Superior temporal gyrus (tissue), 1 donor: ENCODE measurements around the gene RNF207.
A peak's percentile ranks its signal among the peaks of the same experiment; 100 is the strongest.

ENCODE experiments used
- DNase-seq: peaks from one replicate; pipeline ENCODE4 v3.0.0-alpha.2; 2016; ENCODE audit errors: extremely low spot score

Gene RNF207

GRCh38 chr1:6249739-6250689 lies 44.1 kb downstream of the RNF207 start:
- DNase-seq, result no peak

- no peak for DNase-seq
Observed at GRCh38 chr1:6251233-6251632, 45.3 kb downstream of the RNF207 start.

- DNase-seq, result no peak
Observed at GRCh38 chr1:6251681-6252373, 45.9 kb downstream of the RNF207 start.

- DNase-seq, result no peak
Observed at GRCh38 chr1:6252374-6252710, 46.4 kb downstream of the RNF207 start.

GRCh38 chr1:6253380-6253779 lies 47.5 kb downstream of the RNF207 start:
- DNase-seq, result no peak

GRCh38 chr1:6254691-6255090 lies 48.8 kb downstream of the RNF207 start:
- no peak for DNase-seq

GRCh38 chr1:6256645-6257044 lies 50.7 kb downstream of the RNF207 start:
- DNase-seq, result no peak

- DNase-seq, result no peak
Observed at GRCh38 chr1:6257541-6258069, 51.7 kb downstream of the RNF207 start.

- no peak for DNase-seq
Observed at GRCh38 chr1:6258675-6259074, 52.8 kb downstream of the RNF207 start.

GRCh38 chr1:6259491-6260362 lies 53.8 kb downstream of the RNF207 start:
- DNase-seq, result peak; percentile 25

GRCh38 chr1:6260433-6260934 lies 54.6 kb downstream of the RNF207 start:
- no peak for DNase-seq

GRCh38 chr1:6260961-6261614 lies 55.2 kb downstream of the RNF207 start, which contains the start of gene GPR153:
GPR153 (minus strand) TSS chr1:6261098; CDS start chr1:6254905, 6,193 bp downstream.
- DNase-seq, result no peak

GRCh38 chr1:6261615-6261995 lies 55.7 kb downstream of the RNF207 start:
- DNase-seq, result no peak

GRCh38 chr1:6262555-6263420 lies 56.9 kb downstream of the RNF207 start:
- no peak for DNase-seq

- no peak for DNase-seq
Observed at GRCh38 chr1:6263716-6264115, 57.8 kb downstream of the RNF207 start.

GRCh38 chr1:6265151-6265550 lies 59.2 kb downstream of the RNF207 start:
- no peak for DNase-seq

GRCh38 chr1:6266641-6267040 lies 60.7 kb downstream of the RNF207 start:
- no peak for DNase-seq

- peak; percentile 22 for DNase-seq
Observed at GRCh38 chr1:6267686-6268322, 61.9 kb downstream of the RNF207 start.

GRCh38 chr1:6268415-6268814 lies 62.5 kb downstream of the RNF207 start:
- DNase-seq, result no peak

- DNase-seq, result no peak
Observed at GRCh38 chr1:6269296-6269695, 63.4 kb downstream of the RNF207 start.
